ENCODE results near the gene PALD1. TPM values are rescaled to one million over a fixed set of nuclear protein-coding genes. Genes with fewer than 3 reads are reported as not detected.

PALD1 gene
- total and polyA plus RNA-seq, 2 of the 13 experiments (the other 11 are each of a cell fraction or from before 2014, with no cell fraction given): 0.07 to 0.09 TPM

GRCh38 chr10:70586348-70586930 lies 107.9 kb downstream of the PALD1 start:
- in situ Hi-C loops (cut with HindIII; ENCODE audit: extremely low pct_ligation_motif_present, low pct_unique_long_range_greater_than_20kb): no loop called here

More at GRCh38 chr10:70586348-70586930, 107.9 kb downstream of the PALD1 start:
- TF ChIP-seq ZNF263 (CRISPR knock-in tag; IDR thresholded peaks at IDR 0.05) (no peak), NR2F6 (IDR thresholded peaks at IDR 0.05) (no peak), NR2F6 (CRISPR knock-in tag; IDR thresholded peaks at IDR 0.05) (no peak), ZSCAN22 (CRISPR knock-in tag; IDR thresholded peaks at IDR 0.05) (no peak), PLRG1 (conservative IDR thresholded peaks at IDR 0.05) (no peak), ZNF564 (CRISPR knock-in tag; IDR thresholded peaks at IDR 0.05) (no peak), ATRX (CRISPR knock-in tag; IDR thresholded peaks at IDR 0.05; ENCODE audit: borderline replicate concordance) (no peak), CTCF (CRISPR knock-in tag; IDR thresholded peaks at IDR 0.05) (no peak), HOXA5 (CRISPR knock-in tag; IDR thresholded peaks at IDR 0.05) (no peak), PRDM15 (CRISPR knock-in tag; IDR thresholded peaks at IDR 0.05) (no peak), ZNF101 (CRISPR knock-in tag; IDR thresholded peaks at IDR 0.05; ENCODE audit: borderline replicate concordance, low read depth) (no peak)
- ChIA-PET POLR2A (no interaction called here), CTCF (ENCODE audit: low intra/inter-chr PET ratio, low total read pairs) (no interaction called here)
- intact Hi-C loops (cut with micrococcal nuclease; ENCODE audit: unreplicated experiment): no loop called here
- WGBS (ENCODE audit: low lambda C conversion rate): 32% methylated on average over 8 of the region's 8 CpGs
- Histone ChIP-seq H3K27ac (ENCODE audit: extremely low read length, insufficient read depth, low read length) (no peak overlapping the region), H3K4me3 (replicated peaks in 1 of 3; ENCODE audit: insufficient read depth in 1 of 3, low read depth in 2 of 3, low read length in 3 of 3) (no peak overlapping the region), H3K4me2 (ENCODE audit: low read depth, low read length) (no peak overlapping the region), H3K9me3 (ENCODE audit: low read length) (no peaks in the 10 kb centered on the region), H3K36me3 (replicated peaks in 1 of 2; ENCODE audit: control insufficient read depth in 1 of 2, insufficient read depth in 2 of 2, low read length in 2 of 2) (no peaks in the 10 kb centered on the region), H3K9ac (ENCODE audit: insufficient read depth, low read depth, low read length) (no peak overlapping the region), H4K20me1 (ENCODE audit: insufficient read depth, low read length) (no peaks in the 10 kb centered on the region), H2AFZ (ENCODE audit: low read length) (no peak overlapping the region), H3K79me2 (ENCODE audit: insufficient read depth, low read length) (no peaks in the 10 kb centered on the region), H3K4me1 (ENCODE audit: insufficient read depth, low read length) (no peaks in the 10 kb centered on the region), H3K27me3 (ENCODE audit: control insufficient read depth in 1 of 2, insufficient read depth in 2 of 2, low read length in 2 of 2) (peaks cover 0 to 3% of the 10 kb centered on the region in 2 experiments; a peak in 2 of 5 replicates)
- DNase-seq (ENCODE audit: low spot score): no peak
- no TSS peak for BruUV-seq (replicated peaks)
- FAIRE-seq: no peak
- no peak for ATAC-seq

All from HepG2 (cell line).